SHP77 treated with DMSO at 0.1 percent for 48 hours (cell line): ENCODE measurements around the gene CEP128.
A peak's percentile ranks its signal among the peaks of the same experiment; 100 is the strongest.

Experiments used
- DNase-seq: peaks from one replicate; lab custom pipeline; 2025; lab: John Stamatoyannopoulos, UW

CEP128 gene

DNA sequence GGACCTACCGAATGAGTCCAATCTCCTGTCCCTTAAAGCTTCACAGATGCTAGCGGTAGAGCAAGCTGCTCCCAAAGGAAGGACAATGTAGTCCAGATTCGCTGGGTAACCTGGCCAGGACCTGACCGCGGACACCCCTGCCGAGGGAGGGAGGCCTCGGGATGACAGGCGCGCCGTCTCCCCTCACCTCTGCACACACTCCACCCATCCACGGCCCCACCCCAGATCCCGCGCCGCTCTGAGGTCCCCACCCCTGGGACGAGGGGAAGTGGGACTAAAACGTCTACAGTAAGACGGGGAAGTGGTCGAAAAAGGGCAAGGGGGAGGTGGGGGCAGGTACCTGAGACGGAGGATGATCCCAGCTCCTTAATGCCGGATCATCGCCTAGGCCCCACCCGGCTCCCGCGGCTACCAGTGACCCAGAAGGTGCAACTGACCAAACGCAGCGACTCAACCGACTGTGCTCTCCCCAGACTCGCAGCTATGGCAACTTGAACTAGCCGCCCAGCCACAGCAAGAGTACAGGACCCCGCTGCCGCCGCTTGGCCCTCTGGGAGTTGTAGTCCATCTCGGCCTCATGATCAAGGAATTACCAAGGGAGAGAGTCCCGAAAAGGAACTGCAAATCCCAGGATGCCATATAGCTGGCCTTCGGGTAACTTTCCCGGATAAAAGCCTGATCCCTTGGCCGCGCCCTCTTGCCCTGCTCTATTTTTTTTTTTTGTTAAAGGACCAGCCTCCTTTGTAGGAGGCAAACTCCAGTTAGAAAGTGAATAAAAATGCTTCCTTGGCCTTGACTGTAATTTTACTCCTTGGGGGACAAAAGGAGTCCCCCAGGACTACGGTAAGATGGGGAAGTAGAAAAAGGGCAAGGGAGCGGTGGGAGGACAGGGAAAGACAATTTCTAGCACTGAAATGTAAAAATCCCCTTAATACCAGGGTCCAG lies at the start of gene CEP128:
TSS of gene CEP128 (minus strand) at position 498 of the 945 bp plus-strand sequence.
- peak; percentile 93 for DNase-seq

DNA sequence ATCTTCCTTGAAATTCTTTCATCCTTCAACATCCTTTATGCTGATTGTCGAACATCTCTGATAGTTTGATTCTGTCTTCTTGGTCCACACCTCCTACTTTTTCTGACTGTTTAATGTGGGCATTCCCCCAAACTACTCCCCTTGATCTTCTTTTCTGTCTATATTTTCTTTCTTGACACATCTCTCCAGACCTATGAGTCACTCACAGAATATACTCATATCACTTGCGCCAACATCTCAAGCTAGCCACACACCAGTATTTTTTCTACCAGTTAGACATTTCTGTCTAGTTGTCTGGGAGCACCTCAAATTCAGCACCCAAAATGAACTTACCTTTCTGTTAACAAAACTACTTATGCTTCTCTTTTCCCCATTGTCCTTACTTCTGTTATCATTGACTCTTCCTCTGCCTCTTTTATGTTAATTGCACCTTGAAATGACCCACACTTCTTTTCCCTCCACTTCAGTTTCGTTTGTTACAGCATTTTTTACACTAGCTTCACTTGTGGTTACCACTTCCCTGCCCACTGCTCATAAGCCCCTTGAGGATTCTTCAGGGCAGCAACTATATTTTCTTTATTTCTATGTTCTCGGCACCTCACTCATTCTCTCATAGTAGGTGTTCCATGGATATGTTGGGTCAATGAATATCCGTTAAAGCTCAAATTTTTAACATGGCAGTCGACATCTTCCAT lies 47.3 kb upstream of the CEP128 start:
- no peak for DNase-seq

DNA sequence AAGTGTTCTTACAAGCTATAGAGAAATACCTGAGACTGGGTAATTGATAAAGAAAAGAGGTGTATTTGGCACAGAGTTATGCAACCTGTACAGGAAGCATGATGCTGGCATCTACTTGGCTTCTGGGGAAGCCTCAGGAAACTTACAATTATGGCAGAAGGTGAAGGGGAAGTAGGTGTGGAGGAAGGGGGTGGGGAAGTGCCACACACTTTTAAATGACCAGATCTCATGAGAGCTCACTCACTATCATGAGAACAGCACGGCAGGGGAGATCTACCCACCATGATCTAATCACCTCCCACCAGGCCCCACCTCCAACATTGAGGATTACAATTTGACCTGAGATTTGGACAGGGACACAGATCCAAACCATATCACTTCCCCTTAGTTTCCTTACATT lies 46.7 kb upstream of the CEP128 start:
- no peak for DNase-seq

DNA sequence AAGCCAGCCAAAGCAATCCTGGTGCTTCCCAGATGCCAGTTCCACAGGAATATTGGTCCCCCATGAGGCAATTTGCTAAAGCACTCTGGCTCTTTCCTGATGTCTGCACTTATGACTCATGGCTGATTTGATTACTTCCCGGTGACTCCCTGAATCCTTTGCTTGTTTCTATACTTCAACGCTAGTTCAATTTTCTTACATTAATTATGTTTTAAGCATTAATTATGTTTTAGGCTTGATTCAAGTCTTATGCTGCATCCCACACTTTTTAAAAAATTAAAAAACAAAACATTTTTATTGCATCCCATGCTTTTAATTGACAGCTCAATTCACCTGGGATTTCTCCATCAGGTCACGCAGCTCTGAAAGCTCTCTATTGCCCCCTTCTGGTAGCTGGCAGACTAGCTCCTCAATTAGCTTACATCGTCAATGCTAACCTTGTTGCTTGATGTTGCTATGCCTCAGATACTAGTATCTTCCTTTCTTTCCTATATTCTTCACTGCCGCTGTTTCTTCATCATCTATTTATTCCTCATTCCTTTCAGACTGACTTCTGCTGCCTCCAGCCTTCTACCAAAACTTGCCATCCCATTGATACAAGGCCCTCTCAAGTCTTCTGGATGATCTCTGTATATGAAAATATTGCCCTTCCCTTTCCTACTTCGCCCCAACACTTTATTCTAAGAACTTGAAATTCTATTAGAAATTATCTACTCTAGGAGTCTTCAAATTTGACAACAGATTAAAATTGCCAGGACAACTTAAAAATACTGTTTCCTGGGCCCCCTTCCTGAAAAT lies 45.9 kb upstream of the CEP128 start:
- DNase-seq = peak; percentile 64

DNA sequence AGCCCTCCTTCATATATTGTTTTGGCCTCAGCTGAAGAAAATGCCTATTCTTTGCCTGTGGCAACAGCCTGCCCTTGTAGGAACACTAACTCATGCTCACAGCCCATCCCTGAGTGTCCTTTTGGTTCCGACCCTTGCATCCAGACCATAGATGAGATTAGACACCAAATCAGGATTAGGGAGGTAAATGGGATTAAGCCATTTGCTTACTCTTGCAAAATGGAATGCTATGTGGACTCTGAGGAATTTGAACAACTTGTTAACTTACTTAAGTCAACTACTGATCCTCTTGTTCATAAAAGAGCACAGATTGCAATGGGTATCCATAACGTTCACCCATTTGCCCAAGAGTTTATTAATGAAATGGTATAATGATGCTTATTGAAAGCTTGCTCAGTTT lies 41.2 kb upstream of the CEP128 start:
- DNase-seq = no peak

DNA sequence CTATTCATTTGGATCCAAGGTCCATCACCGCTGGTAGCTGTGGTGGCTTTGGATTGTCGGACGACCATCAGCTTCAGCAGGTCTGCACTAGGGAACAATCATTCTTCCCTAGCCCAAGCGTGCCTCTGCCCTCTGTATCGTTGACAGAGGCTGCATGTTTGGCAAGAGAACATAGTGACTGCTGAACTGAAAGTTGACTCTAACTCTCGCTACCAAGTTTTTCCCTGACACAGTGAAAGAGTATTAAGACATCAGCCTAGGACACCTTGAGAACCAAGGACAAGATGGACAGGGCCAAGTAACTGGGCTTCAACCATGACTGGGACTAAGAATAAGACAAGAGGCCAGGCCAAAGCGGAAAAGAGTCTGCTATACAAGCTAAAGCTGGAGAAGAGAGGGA lies 40.1 kb upstream of the CEP128 start:
- no peak for DNase-seq

DNA sequence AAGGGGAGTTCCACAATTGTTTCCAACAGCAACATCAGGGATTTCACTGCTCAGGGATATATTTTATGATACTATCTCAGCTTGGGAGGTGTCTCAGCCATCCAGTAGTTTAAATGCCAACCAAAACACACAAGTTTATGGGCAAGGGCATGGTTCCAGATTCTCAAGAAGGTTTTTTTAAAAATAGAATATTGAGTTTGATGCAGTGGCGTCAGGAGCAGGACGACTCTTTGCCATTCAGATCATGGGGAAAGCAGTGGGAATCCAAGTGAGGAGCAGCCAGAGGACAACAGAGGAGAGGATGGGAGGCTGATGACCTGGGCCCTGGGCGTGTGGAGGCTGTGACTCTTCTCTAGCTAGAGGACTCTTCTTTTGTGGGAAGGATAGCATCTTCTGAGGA lies 39.6 kb upstream of the CEP128 start:
- DNase-seq = no peak

DNA sequence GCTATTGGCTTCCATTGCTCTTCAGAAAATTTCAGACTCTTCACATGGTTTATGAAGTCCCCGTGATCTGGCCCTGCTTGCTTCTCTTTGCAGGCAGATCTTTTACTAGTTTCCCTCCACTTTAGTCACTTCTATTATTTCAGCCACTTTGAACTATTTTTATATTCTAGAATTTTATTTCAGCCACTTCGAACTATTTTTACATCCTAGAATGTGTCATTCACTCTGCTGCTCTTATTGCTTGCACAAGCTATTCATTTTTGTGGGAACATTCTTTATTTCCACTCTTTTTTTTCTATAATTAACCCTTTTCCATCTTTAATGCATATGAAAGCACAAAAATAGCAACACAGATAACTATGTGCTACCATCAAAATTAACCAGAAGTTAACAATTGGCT lies 38.4 kb upstream of the CEP128 start:
- no peak for DNase-seq

DNA sequence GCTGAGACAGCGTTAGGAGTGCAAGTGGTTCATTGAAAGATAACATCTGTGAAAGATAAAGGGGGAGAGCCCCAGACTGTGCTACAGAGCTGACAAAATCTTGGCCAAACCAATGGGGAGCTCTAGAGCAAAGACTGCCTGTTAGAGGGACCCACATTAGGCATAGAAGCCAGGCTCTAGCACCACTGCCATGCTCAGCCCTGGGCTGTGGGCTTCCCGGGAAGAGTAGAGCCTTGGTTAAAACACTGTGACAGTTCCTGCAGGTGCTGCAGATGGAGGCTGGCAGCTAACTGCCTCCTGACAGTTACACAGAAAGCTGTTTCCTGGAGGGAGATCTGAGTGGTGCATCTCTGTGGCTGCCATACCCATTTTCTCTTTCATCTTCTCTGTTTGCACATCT lies 36.9 kb upstream of the CEP128 start:
- no peak for DNase-seq

DNA sequence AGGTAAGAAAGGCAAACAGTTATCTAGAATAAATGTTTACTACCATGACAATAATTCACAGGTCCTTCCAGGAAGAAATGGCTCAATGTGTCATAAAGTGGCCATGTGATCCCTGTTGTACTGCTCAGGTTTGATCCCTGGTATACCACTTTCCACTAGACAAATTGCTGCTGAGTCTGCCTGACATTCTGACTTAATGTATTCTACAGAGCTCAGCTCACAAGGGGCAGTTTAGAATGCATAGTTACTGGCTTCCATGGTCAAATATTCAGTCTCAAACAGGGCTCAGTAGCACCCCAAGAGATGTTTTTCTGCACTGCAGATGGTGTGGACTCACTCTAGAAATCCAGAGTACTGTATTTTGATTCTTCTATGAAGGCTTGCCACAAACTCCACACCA lies 35.7 kb upstream of the CEP128 start:
- no peak for DNase-seq

DNA sequence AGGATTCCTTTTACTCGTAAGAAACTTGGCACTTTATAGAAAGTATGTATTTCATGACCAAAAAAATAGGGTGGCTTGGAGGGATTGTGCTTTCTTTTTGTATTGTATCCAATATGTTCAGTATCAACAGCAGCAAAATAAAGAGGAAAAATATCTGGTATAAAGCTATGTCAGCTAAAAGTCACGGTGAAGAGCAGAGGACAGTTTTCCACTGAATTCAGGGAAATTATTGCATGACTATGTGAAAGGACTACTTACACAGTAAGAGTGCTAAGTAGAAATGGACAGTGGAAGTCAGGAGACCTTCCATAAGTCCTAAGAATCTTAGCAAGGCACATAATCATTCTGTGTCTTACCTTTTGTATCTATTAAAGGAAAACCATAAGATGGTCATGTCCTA lies 33.1 kb upstream of the CEP128 start:
- DNase-seq = no peak

DNA sequence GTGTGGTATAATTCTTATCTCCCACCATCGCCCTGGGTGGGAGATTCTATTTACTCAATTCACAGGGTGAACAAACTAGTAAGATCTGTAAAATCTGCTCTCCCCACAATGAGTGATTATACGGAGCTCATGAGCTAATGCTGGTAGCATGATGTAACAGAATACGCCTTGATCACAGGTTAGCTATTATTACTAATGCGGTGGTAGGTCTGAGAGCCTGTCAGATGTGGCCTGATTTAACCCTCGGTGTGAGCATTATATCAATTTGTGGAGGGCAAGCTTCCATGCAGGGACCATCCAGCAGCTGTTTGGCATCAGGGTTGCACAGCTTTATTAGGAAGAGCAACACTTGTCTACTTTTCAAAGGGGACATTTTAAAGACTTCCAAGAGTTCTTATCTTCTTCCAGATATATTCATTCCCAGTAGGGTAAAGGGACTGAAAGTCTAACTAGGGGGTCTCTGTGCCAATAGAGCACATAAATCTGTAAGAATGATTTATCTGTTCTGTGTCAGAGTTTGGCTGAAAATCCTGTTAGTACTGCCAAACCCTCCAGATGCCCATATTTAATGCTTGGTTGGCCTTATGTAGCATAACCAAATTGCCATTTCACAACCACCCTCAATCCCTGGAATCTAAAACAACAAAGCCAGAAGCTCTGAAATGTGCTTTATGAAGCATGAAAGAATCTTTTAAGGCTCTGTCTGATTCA lies 32.5 kb upstream of the CEP128 start:
- no peak for DNase-seq

DNA sequence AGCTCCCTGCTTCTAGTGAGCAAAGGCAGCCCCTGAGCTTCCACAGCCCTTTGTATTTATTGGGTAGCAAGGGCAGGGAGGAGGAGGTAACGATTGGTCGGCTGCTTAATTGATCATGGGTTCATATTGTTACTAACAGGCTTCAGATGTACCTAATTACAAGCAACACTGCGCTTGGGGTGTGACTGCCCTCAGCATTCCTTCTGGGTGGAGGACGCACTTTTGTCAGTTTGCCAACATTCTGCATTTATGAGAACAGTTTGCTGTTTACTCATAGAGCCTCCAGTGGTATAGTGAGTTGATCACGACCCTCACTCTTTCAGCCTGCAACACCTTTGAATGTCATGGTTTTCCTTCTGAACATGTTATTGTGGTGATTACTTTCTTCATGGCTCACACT lies 23.5 kb upstream of the CEP128 start:
- DNase-seq = no peak

DNA sequence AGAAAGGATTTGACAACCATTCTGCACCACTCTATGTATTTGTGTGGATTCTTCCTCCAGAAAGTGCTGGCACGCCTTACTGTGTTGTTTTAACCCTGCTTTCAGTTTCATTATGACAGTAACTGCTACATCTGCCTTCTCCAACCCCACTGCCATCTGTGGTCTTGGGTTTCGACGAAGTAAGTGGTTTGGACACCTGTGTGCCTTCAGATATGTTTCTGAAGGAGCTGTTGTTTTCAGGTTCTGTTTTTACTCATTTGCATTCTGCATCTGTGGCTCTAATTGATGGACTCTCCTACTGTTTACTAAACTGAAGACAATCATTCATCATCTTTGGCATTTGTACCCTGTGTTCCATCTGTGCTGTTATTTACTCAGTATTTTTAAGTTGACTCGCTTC lies 18.0 kb upstream of the CEP128 start:
- no peak for DNase-seq

DNA sequence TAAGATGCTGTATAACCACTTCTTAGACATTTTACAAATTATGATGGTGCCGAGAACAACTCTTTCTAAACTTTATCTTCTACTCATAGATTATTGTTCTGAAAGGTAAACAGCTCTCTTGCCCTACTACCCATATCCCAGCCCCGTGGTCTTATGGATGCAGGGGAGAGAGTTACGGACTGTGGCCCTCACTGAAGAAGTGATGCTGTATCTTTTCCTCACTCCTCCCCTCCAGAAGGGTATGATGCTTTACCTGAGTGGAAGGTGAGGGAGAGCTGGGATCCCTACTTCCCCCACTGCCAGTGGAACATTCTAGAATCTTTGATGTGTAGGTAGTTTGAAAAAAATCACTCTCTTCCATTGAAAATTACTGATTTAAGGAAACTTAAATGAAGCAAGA lies 17.4 kb upstream of the CEP128 start:
- no peak for DNase-seq

DNA sequence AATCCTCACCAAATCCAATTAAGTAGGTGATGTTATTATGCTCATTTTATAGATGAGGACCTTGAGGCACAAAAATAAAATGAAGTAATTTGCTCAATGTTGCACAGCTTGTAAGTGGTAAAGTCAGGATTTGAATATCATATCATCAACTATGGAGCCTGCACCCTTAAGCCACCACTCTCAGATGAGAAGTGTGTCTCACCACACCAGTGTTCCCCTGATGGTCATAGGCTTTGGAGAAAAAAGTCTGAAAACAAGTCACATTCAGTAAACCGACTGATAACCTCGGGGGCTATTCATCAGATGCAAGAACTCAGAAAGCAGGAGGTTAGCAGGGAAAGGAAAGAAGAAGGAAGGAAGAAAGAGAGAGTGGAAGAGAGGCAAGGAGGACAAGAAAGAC lies 16.7 kb upstream of the CEP128 start:
- DNase-seq = no peak

DNA sequence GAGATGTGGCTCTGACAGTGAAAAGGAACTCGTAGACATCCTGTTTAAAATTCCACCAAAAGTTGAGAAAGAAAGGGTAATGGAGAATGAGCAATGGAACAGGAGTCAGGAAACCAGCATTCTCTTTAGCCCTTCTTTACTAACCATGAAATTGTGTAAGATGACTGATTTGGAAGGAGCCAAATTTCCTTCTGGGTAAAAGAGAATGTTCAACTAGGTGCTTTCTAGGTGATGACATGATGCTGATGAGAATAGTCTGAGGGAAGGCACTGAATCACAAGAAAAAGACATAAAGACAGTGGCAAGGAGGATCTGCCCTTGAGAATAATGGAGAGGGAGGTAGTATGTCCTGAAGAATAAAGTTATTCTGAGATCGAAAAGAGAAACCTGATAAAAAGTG lies 16.1 kb upstream of the CEP128 start:
- DNase-seq = no peak

DNA sequence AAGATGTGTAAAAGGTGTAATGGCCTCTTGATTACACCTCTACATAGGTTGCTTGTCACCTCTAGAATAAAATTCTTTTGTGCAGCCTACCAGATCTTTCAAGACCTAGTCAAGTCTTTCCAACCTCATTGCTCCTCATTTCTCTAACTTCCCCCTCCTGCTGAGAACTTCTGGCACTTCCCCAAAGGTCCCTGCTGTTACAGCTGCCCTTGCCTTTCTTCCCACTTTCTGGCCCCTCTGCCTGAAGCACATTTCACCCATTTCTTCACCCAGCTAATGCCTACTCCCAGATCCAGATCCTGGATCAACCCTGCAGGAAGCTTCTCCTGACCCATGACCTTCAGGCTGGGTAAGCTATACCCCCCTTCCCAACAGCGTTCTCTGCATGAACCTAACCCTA lies 15.4 kb upstream of the CEP128 start:
- DNase-seq = no peak

DNA sequence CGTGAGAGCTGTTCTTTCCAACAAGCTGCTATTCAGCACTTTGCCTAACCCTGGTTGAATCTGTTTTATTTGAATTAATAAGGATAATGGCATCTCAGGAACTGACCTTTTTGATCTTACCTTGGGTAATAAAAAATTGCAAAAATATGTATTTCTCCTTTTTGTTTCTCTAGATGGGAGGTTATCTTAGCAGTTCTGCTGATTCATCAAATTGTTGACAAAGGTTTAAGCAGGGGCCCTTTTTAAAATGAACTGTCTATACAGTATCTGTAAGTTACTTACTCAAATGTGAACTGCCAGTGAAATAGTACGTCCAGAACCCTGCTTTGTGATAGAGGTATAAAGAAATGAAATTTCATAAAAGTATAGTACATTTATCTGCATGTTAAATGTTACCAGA lies 14.6 kb upstream of the CEP128 start:
- no peak for DNase-seq

DNA sequence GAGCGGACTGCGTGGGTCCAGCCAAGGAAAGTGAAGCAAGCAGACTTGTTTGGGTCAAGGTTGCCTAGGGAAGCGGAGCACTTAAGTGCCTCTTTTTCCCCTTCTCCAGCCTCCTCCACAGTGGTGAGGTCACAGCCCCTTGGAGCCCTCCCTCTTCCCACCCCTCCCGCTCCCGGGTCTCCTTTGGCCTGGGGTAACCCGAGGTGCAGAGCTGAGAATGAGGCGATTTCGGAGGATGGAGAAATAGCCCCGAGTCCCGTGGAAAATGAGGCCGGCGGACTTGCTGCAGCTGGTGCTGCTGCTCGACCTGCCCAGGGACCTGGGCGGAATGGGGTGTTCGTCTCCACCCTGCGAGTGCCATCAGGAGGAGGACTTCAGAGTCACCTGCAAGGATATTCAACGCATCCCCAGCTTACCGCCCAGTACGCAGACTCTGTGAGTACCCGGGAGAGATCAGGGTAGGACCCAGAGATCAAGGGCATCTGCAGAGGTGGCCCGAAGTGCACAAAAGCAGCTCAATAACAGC lies 13.9 kb upstream of the CEP128 start, which contains the start of gene TSHR:
TSS of gene TSHR (plus strand) at position 206 of the 526 bp plus-strand sequence. CDS start at position 266, 60 bp downstream.
- DNase-seq = no peak

DNA sequence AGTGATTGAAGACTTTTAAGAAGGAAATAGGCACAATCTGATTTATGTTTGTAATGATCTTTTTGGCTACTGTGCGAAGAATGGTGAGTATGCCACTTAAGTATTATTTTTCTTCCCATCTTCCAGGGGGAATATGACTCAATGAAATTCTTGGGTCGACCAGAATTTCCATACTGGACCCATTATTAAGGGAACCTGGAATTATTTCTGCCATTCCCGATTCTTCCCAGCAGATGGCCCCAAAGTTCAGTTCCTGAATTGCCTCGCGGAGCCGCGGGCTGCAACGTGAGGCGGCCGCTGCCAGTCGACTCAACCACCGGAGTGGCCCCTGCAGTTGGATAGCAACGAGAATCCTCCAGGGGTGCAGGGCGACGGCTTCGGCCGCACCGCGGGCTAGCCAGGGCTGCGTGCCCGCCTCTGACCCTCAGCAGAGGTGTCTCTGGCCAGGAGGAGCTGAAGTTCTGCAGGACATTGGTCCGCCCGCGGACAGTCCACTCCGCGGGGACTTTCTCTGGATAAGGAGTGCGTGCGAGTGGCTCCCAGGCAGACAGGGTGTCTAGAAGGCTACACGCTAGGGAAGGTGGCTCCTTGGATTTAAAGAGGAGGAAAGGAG lies 13.3 kb upstream of the CEP128 start:
- peak; percentile 31 for DNase-seq
